Body of pancreas (tissue), 4 donors: Measurements from ENCODE around the gene ATG16L1. TPM values are rescaled to one million over a fixed set of nuclear protein-coding genes. Genes with fewer than 3 reads are reported as not detected.

ENCODE experiments used
- ATAC-seq: fragments of 150-250 bp; one replicate; pipeline ENCODE4 v1.9.1; 2016
- DNase-seq, 4 donors: peaks; one replicate each; pipeline ENCODE4 v3.0.0-alpha.2; 2019
- H3K27ac ChIP-seq, 4 donors: fragments of 200-600 bp; sonication (generic); 1 replicate in 3 of 4; 2 replicates in 1 of 4; pipeline versions ENCODE4 v1.5.1 to v1.6.1; 2016 to 2019; ENCODE audit warnings: mild to moderate bottlenecking in 1 of 4, mixed read lengths in 1 of 4, moderate library complexity in 1 of 4
- H3K27me3 ChIP-seq, 2 donors: fragments of 200-600 bp; sonication (generic); one replicate each; pipeline ENCODE4 v1.6.0; 2016; ENCODE audit warnings: mild to moderate bottlenecking in 1 of 2
- H3K36me3 ChIP-seq, 2 donors: fragments of 200-600 bp; sonication (generic); replicated peaks in 1 of 2; 2 replicates each; pipeline ENCODE4 v1.5.1; 2016; ENCODE audit warnings: low read depth in 2 of 2; ENCODE audit not compliant: insufficient read depth in 1 of 2
- H3K4me1 ChIP-seq: fragments of 200-600 bp; sonication (generic); one replicate; pipeline ENCODE4 v1.6.0; 2016
- H3K4me3 ChIP-seq, 2 donors: fragments of 200-600 bp; sonication (generic); 1 replicate in 1 of 2; 2 replicates in 1 of 2; pipeline ENCODE4 v1.5.1; 2016 to 2019
- H3K9me3 ChIP-seq, 3 donors: fragments of 200-600 bp; sonication (generic); 1 replicate in 2 of 3; 2 replicates in 1 of 3; pipeline ENCODE4 v1.5.1; 2016
- POLR2A ChIP-seq, 3 donors: fragments of 450-650 bp; IDR thresholded peaks; one replicate each; pipeline ENCODE4 v1.6.1; 2016; ENCODE audit warnings: antibody characterized with exemption in 3 of 3, mild to moderate bottlenecking in 2 of 3
- WGBS, 2 donors: methylation state at CpG; one replicate each; pipeline ENCODE4 v1.1.5; 2017; 5-methylcytosine and 5-hydroxymethylcytosine counted together
- intact Hi-C: fragments of 100-400 bp; cut with DNase I; formaldehyde crosslinking; loops from one replicate; pipeline ENCODE4 v1.15.1; 2023
- total RNA-seq, 2 donors: library from RNA; depleted of rRNA; stranded (reverse); fragments of >200 nt; gene quantifications; one replicate each; pipeline ENCODE4 v1.1.0, GENCODE V29; 2016
- TF ChIP-seq, protein P1 (sequence below), 7 experiments: fragments of 450-650 bp in 4 of 7; fragments of 200-600 bp in 3 of 7; sonication (generic) in 3 of 7; IDR thresholded peaks; one replicate each; pipeline ENCODE4 v1.5.1; 2016 to 2019; ENCODE audit warnings: antibody characterized with exemption in 7 of 7

ATG16L1 gene
- total RNA-seq, 2 donors from 2014 or later: 23.7 to 29.1 TPM

DNA sequence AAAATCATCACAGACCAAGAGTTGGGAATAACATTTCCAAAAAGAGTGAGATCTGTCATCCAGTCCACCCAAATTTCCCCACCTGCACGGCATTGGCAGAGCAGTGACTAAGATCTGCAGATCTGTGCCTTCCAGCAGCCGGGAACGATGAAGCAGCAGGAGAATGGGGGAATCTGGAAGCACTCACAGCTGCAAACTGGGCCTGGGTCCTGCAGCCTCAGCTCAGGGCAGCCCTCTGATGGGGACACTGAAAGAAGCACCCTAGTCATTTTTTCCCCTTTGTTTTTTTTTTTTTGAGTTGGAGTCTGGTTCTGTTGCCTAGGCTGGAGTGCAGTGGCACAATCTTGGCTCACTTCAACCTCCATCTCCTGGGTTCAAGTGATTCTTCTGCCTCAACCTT lies 51.8 kb downstream of the ATG16L1 start:
- H3K27me3 ChIP-seq: no peaks in the 10 kb centered on the region
- DNase-seq: no peak
- H3K36me3 ChIP-seq: no peaks in the 10 kb centered on the region
- H3K4me3 ChIP-seq: no peak overlapping the region
- no peaks in the 10 kb centered on the region for H3K4me1 ChIP-seq
- H3K27ac ChIP-seq: no peak overlapping the region
- intact Hi-C loops: no loop called here
- no peak for TF ChIP-seq POLR2A (IDR thresholded peaks at IDR 0.05)
- TF ChIP-seq, protein P1, sequence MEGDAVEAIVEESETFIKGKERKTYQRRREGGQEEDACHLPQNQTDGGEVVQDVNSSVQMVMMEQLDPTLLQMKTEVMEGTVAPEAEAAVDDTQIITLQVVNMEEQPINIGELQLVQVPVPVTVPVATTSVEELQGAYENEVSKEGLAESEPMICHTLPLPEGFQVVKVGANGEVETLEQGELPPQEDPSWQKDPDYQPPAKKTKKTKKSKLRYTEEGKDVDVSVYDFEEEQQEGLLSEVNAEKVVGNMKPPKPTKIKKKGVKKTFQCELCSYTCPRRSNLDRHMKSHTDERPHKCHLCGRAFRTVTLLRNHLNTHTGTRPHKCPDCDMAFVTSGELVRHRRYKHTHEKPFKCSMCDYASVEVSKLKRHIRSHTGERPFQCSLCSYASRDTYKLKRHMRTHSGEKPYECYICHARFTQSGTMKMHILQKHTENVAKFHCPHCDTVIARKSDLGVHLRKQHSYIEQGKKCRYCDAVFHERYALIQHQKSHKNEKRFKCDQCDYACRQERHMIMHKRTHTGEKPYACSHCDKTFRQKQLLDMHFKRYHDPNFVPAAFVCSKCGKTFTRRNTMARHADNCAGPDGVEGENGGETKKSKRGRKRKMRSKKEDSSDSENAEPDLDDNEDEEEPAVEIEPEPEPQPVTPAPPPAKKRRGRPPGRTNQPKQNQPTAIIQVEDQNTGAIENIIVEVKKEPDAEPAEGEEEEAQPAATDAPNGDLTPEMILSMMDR (IDR thresholded peaks at IDR 0.05): no peak
- ATAC-seq: no peak
- no peaks in the 10 kb centered on the region for H3K9me3 ChIP-seq
- 94 to 96% methylated on average over 3 of the region's 3 CpGs for WGBS, 2 donors

DNA sequence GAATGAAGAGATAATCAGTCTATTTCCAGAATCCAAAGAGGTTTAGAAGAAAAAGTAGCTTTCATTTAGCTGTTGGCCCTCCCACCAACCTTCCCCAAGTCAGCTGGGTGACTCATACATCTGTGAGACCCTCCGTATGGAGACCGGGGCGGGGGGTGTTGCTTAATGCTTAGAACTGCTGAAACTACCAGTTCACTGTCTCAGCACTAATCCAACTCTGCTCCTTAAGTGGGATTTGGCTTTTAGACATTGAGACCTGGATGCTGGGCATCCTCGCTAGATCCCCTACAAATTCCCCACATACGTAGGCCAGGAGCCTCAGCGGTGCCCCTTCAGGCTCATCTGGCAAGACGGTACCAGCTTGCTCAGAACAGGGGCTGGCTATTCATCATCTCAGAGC lies 56.1 kb downstream of the ATG16L1 start, which contains the start of gene SAG:
Gene SAG (plus strand): TSS at position 252 of the 400 bp plus-strand sequence. CDS start 1,374 bp downstream, outside the sequence.
- WGBS, 2 donors: 79 to 85% methylated on average over 6 to 7 of the region's 7 CpGs
- no peaks in the 10 kb centered on the region for H3K27me3 ChIP-seq
- H3K4me1 ChIP-seq: no peaks in the 10 kb centered on the region
- intact Hi-C loops: no loop called here
- DNase-seq: no peak
- no peak within 1 kb of the TSS for H3K4me3 ChIP-seq
- H3K36me3 ChIP-seq: no peaks in the 10 kb centered on the region
- H3K27ac ChIP-seq: no peak within 1 kb of the TSS
- no peak for ATAC-seq
- no peaks in the 10 kb centered on the region for H3K9me3 ChIP-seq
- no peak for TF ChIP-seq POLR2A (IDR thresholded peaks at IDR 0.05)
- TF ChIP-seq, protein P1 (IDR thresholded peaks at IDR 0.05): no peak

DNA sequence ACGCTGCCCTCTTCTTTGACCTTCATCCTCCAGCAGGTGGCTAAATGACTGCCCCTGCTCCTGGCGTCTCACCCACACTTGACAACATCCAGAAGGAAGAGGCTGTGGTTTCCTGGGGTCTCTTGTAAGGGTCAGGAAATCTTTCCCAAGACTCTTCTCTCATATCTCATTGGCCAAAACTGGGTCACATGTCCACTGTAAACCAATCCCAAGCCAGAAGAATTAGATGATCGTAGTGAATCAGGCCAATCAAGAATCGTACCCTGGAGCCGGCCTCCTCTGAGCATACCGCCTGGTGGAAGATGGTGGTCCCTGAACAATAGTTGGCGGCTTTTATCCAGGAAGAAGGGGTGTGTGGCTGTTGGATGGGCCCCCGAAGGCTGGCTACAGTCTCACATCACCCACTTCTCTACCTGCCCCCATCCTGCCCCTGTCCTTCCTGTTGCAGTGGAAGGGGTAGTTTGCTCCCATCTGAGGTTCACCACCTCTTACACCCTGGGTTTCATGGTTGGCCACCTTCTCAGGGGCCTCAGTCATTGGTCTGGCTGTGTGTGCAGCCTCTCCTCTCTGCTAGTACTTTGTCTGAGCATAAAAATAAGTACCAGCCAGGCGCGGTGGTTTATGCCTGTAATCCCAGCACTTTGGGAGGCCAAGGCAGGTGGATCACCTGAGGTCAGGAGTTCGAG lies 59.9 kb downstream of the ATG16L1 start:
- Histone ChIP-seq H3K27ac (no peak overlapping the region), H3K9me3 (no peaks in the 10 kb centered on the region), H3K4me1 (no peaks in the 10 kb centered on the region), H3K27me3 (no peaks in the 10 kb centered on the region), H3K4me3 (no peak overlapping the region), H3K36me3 (no peaks in the 10 kb centered on the region)
- intact Hi-C loops: no loop called here
- ATAC-seq: no peak
- TF ChIP-seq, protein P1 (IDR thresholded peaks at IDR 0.05): no peak
- TF ChIP-seq POLR2A (IDR thresholded peaks at IDR 0.05): no peak
- WGBS, 2 donors: 78 to 81% methylated on average over 7 to 11 of the region's 11 CpGs
- no peak for DNase-seq

DNA sequence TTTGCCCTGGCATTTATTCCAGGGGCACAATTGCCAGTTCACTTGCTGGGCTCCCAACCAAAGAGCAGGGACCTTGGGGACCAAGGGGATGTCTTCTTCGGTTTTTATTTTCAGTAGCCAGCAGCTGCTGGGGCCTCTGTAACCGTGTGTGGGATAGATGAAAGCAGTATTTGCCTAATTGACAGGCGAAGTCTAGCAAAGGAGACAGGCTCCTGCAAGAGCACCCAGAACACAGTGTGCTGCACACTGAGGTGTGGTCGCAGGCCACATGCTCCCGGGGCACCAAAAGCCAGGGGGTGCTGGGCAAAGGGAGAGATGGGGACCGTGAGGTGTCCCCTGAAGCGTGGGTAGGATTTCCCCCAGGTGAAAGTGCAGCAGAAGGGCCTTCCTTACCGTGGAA lies 61.4 kb downstream of the ATG16L1 start:
- intact Hi-C loops: no loop called here
- 55% methylated on average over 8 of the region's 8 CpGs for WGBS, 2 donors
- DNase-seq (no peak), ATAC-seq (no peak)
- Histone ChIP-seq H3K4me3 (no peak overlapping the region), H3K4me1 (no peaks in the 10 kb centered on the region), H3K27me3 (no peaks in the 10 kb centered on the region), H3K27ac (no peak overlapping the region), H3K9me3 (no peaks in the 10 kb centered on the region), H3K36me3 (no peaks in the 10 kb centered on the region)
- no peak for TF ChIP-seq POLR2A (IDR thresholded peaks at IDR 0.05)
- TF ChIP-seq, protein P1 (IDR thresholded peaks at IDR 0.05): no peak
